ENCODE data around the gene LDLRAD1.

DNA sequence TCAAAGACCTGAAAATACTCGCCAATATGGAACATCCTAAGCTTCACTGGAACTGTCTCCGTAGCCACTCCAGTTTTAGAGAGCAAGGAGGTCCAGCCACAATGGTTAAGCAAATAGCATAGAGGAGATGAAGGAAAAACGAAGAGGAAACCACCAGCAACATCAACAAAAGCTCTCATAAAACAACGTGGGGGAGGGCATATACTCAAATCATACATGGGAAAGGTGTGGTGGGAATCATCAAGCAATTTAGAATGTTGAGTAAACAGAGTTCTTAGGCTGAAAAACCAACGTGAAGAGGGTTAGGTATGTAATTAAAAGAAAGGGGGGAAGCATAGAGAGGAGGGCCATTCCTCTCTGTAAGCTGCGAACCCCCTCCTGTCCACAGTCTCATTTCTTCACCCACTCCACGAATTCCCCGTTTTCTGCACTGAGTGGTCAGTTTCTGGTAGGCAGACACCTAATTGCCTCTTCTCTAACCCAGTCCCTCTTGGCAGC is 34.0 kb upstream of the LDLRAD1 start:
- TF ChIP-seq CTCF (IDR thresholded peaks at IDR 0.05 in 2 of 3, conservative IDR thresholded peaks at IDR 0.05 in 1 of 3; ENCODE audit: borderline replicate concordance in 1 of 3, insufficient read depth in 1 of 3, low read depth in 2 of 3, low read length in 2 of 3): no peak
- no peak for TF ChIP-seq EGR1 (IDR thresholded peaks at IDR 0.05; ENCODE audit: low read depth)
- TF ChIP-seq POLR2A (IDR thresholded peaks at IDR 0.05; ENCODE audit: borderline replicate concordance, extremely low read depth, insufficient read depth, insufficient read length): no peak
- TF ChIP-seq EZH2 (IDR thresholded peaks at IDR 0.05): no peak
- no peak for TF ChIP-seq POLR2AphosphoS5 (IDR thresholded peaks at IDR 0.05; ENCODE audit: low read depth, low read length)

Measured in HCT116 (cell line).